Bronchial epithelial cell (primary cell): Measurements from ENCODE around the gene TXNRD1. TPM values are rescaled to one million over a fixed set of nuclear protein-coding genes. Genes with fewer than 3 reads are reported as not detected.

Experiments
- DNase-seq: peaks from one replicate; pipeline ENCODE4 v3.0.0-alpha.2; 2010; ENCODE audit warnings: low read depth
- FAIRE-seq: peaks from 2 replicates; lab custom pipeline; 2011; peaks lifted over from hg19 to GRCh38; lab: Jason Lieb, UNC
- H3K27me3 ChIP-seq: 2 replicates; pipeline ENCODE4 v1.5.1; 2011; ENCODE audit warnings: low read length; ENCODE audit not compliant: control insufficient read depth, insufficient read depth
- H3K36me3 ChIP-seq: 2 replicates; pipeline ENCODE4 v1.5.1; 2011; ENCODE audit warnings: low read length; ENCODE audit not compliant: control insufficient read depth, insufficient read depth
- H3K4me3 ChIP-seq: 2 replicates; pipeline ENCODE4 v1.5.1; 2011; ENCODE audit warnings: mild to moderate bottlenecking, low read depth, low read length, control low read depth
- CTCF ChIP-seq: IDR thresholded peaks from 2 replicates; pipeline ENCODE4 v1.5.1; 2011; ENCODE audit warnings: mild to moderate bottlenecking, moderate library complexity, low read length, control low read depth, inconsistent platforms; ENCODE audit not compliant: insufficient read depth, severe bottlenecking
- total RNA-seq: library from RNA; depleted of rRNA; stranded (reverse); fragments of >200 nt; gene quantifications from 2 replicates; pipeline ENCODE4 v1.2.1, GENCODE V29; 2014

TXNRD1 gene
- total RNA-seq, 1 donor from 2014 or later, result 88.2 TPM

- DNase-seq, result peak; percentile 93
- Histone ChIP-seq H3K4me3 (no peak overlapping the region), H3K27me3 (no peaks in the 10 kb centered on the region), H3K36me3 (peaks cover 1% of the 10 kb centered on the region)
- FAIRE-seq, result no peak
- TF ChIP-seq CTCF, result no peak
These were observed 70.3 kb downstream of the TXNRD1 start for GRCh38 chr12:104285740-104286515.

DNA sequence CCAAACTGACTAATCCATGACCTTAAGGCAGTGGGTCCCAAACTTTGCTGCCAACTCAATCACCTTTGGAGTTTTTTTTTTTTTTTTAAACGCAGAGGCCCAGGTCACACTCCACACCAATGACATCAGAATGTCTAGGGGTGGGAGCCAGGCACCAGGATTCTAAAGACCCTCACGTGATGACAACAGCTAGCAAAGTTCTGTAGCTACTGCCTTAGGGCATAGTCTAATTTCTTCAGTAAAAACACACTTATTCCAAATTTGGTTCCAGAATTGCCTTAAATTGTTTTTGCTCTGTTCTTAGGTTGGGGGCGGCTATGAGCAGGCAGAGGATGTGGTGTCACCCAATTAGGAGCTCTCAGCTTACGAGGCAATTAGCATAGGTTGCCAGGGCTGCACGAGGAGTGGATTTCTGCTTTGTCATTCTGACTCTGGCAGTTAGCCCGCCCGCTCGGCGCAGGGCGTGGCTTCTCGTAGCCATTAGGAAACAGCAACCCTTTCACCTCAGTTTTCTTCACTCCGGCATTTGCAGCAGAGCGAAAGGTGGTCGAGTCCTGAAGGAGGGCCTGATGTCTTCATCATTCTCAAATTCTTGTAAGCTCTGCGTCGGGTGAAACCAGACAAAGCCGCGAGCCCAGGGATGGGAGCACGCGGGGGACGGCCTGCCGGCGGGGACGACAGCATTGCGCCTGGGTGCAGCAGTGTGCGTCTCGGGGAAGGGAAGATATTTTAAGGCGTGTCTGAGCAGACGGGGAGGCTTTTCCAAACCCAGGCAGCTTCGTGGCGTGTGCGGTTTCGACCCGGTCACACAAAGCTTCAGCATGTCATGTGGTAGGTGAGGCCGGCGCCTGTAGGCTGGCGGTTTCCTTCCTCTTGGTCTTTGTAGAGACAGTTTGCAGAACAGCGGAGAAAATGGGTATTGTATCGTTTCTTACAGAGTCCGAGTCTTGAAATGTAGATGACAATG lies 71.2 kb downstream of the TXNRD1 start:
- TF ChIP-seq CTCF, result no peak
- peak; percentile 96 for DNase-seq
- no peak for FAIRE-seq
- peaks cover 3% of the 10 kb centered on the region for H3K36me3 ChIP-seq
- no peaks in the 10 kb centered on the region for H3K27me3 ChIP-seq
- H3K4me3 ChIP-seq, result peak overlapping the region; percentile 61

DNA sequence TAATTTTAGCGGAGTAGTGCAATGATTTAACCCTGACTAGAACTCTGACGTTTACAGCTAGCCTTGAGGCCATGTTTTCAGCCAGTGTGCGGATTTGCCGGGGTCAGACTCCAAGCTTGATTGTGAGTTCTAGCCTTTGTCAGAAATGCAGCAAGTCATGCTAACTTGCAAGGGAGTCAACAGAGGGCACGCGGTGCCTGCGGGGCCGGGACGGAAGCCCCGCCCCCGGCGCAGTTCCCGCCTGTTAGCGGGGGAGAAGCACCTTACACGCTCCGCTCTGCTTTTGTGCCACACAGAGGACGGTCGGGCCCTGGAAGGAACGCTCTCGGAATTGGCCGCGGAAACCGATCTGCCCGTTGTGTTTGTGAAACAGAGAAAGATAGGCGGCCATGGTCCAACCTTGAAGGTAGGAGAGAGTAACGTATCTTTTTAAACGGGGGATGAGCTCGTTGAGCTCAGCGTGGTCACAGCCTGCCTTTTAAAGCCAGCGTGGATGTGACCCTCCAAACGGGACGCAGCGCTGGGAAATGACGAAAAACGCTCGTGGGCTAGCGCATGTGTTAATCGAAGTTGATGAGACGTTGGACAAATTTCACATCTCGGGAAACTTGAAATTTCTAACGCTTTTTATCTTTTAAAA lies 73.2 kb downstream of the TXNRD1 start:
- Histone ChIP-seq H3K36me3 (peaks cover 5% of the 10 kb centered on the region), H3K4me3 (peak overlapping the region; percentile 61), H3K27me3 (no peaks in the 10 kb centered on the region)
- FAIRE-seq (no peak), DNase-seq (peak; percentile 84)
- peak; percentile 7 for TF ChIP-seq CTCF

- TF ChIP-seq CTCF, result no peak
- no peak for FAIRE-seq
- Histone ChIP-seq H3K27me3 (no peaks in the 10 kb centered on the region), H3K4me3 (no peak overlapping the region), H3K36me3 (peaks cover 12% of the 10 kb centered on the region)
- DNase-seq, result no peak
These were observed 74.7 kb downstream of the TXNRD1 start for GRCh38 chr12:104290320-104290719.

DNA sequence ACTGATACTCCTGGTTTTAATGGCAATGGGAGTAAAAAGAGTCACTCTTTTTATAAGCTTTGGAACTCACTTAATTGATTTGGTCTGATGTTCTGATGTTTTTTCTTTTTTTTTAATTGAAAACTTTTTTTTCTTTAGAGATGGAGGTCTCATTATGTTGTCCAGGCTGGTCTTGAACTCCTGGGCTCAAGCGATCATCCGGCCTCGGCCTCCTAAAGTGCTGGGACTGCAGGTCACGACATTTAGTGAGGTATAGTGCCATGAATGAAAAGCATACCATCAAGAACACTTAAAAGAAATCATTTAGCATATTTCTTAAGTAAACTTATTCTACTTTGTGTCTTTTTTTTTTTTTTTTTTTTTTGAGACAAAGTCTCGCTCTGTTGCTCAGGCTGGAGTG lies 75.3 kb downstream of the TXNRD1 start:
- H3K4me3 ChIP-seq, result no peak overlapping the region
- no peaks in the 10 kb centered on the region for H3K27me3 ChIP-seq
- TF ChIP-seq CTCF, result no peak
- FAIRE-seq (no peak), DNase-seq (no peak)
- peaks cover 15% of the 10 kb centered on the region for H3K36me3 ChIP-seq
